Liver (tissue), 3 donors: ENCODE results near the gene ARIH1.

Experiments
- JUND ChIP-seq, 2 donors: IDR thresholded peaks; 2 replicates each; pipeline ENCODE4 v1.6.1; 2016; ENCODE audit warnings: antibody characterized with exemption in 2 of 2
- MAX ChIP-seq: IDR thresholded peaks from 2 replicates; pipeline ENCODE4 v1.6.1; 2016; ENCODE audit warnings: antibody characterized with exemption
- NR2F2 ChIP-seq: IDR thresholded peaks from 2 replicates; pipeline ENCODE4 v1.6.1; 2016; ENCODE audit warnings: antibody characterized with exemption
- RAD21 ChIP-seq, 2 donors: IDR thresholded peaks; 2 replicates each; pipeline ENCODE4 v1.6.1; 2016; ENCODE audit warnings: antibody characterized with exemption in 2 of 2, mild to moderate bottlenecking in 2 of 2
- REST ChIP-seq: IDR thresholded peaks from 2 replicates; pipeline ENCODE4 v1.6.1; 2016; ENCODE audit warnings: antibody characterized with exemption, mild to moderate bottlenecking
- RXRA ChIP-seq, 2 donors: IDR thresholded peaks; 2 replicates each; pipeline ENCODE4 v1.6.1; 2017 to 2018; ENCODE audit warnings: antibody characterized with exemption in 2 of 2, mild to moderate bottlenecking in 1 of 2
- TAF1 ChIP-seq: conservative IDR thresholded peaks from 2 replicates; pipeline ENCODE4 v1.6.1; 2016; ENCODE audit warnings: antibody characterized with exemption, mild to moderate bottlenecking
- YY1 ChIP-seq: IDR thresholded peaks from 2 replicates; pipeline ENCODE4 v1.6.1; 2016; ENCODE audit warnings: antibody characterized with exemption, mild to moderate bottlenecking
- ZBTB33 ChIP-seq: IDR thresholded peaks from 2 replicates; pipeline ENCODE4 v1.6.1; 2016; ENCODE audit warnings: antibody characterized with exemption
- TF ChIP-seq, protein P1 (sequence below): fragments of 150-350 bp; IDR thresholded peaks from 2 replicates; pipeline ENCODE4 v1.5.1; 2017; ENCODE audit warnings: improper control_type of control experiment, low read depth, low read length; ENCODE audit not compliant: missing input control
- TF ChIP-seq, protein P2 (sequence below): IDR thresholded peaks from 2 replicates; pipeline ENCODE4 v1.6.1; 2016; ENCODE audit warnings: antibody characterized with exemption
- donor health status: healthy.
- donor health status: healthy.

DNA sequence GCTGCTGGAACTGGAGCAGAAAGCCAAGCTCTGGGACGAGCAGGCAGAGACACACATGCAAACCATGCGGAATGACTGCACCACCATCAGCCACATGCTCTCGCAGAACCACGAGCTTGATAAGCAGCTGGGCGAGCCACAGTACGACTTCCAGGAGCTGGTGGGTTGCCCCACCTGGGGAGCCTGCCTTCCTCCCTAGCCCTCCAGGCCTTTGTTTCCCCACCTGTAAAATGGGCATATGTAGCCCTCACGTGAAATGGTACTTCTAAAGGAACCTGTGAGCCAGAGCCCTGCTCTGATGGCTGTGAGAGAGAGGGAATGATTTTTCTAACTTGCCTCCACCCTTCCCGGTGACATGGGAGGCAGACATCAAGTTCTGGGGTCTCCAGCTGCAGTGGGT lies 135.7 kb downstream of the ARIH1 start:
- TF ChIP-seq, protein P1, sequence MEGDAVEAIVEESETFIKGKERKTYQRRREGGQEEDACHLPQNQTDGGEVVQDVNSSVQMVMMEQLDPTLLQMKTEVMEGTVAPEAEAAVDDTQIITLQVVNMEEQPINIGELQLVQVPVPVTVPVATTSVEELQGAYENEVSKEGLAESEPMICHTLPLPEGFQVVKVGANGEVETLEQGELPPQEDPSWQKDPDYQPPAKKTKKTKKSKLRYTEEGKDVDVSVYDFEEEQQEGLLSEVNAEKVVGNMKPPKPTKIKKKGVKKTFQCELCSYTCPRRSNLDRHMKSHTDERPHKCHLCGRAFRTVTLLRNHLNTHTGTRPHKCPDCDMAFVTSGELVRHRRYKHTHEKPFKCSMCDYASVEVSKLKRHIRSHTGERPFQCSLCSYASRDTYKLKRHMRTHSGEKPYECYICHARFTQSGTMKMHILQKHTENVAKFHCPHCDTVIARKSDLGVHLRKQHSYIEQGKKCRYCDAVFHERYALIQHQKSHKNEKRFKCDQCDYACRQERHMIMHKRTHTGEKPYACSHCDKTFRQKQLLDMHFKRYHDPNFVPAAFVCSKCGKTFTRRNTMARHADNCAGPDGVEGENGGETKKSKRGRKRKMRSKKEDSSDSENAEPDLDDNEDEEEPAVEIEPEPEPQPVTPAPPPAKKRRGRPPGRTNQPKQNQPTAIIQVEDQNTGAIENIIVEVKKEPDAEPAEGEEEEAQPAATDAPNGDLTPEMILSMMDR, result no peak
- TF ChIP-seq NR2F2, result no peak
- no peak for TF ChIP-seq ZBTB33
- TF ChIP-seq JUND (IDR thresholded peaks at IDR 0.05), result no peak
- no peak for TF ChIP-seq RAD21 (IDR thresholded peaks at IDR 0.05)
- no peak for TF ChIP-seq TAF1
- TF ChIP-seq MAX, result no peak
- no peak for TF ChIP-seq REST
- TF ChIP-seq YY1, result no peak
- TF ChIP-seq, protein P2, sequence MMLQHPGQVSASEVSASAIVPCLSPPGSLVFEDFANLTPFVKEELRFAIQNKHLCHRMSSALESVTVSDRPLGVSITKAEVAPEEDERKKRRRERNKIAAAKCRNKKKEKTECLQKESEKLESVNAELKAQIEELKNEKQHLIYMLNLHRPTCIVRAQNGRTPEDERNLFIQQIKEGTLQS, result no peak
- TF ChIP-seq RXRA (IDR thresholded peaks at IDR 0.05), result no peak
